Measurements from ENCODE around the gene TUBGCP6. TPM values are rescaled to one million over a fixed set of nuclear protein-coding genes. Genes with fewer than 3 reads are reported as not detected.

Gene TUBGCP6
- total RNA-seq, 2 donors from 2014 or later, result 19.2 to 33.4 TPM

DNA sequence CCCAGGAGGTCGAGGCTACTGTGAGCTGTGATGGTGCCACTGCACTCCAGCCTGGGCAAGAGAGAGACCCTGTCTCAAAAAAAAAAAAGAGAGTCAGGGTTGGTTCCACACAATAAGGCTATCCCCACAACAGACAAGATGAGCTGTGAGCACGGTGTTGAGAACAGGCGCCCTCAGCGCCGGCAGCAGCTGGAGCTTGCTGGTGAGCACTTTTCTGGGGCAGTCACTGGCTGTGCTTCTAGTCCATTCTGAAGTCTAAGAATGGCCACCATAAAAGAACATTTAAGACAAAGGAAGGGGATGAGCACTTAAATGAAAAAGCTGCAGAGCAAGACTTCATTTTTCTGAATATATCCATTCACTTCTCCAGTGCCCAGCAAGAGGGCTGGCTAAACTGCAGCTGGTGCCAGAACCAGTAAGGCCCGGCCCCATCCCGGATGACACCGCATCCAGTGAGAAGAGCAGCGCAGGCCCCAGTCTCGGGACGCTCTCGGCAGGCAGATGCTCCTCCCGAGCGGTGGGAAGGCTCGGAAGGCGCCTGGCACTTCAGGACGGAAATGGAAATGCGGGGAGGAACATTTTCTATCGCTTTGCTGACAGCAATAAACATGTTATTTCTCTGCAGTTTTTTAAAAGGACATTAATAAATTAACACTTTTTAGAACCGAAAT is 12.2 kb downstream of the TUBGCP6 start:
- no peak overlapping the region for H3K27ac ChIP-seq
- H3K36me3 ChIP-seq, result no peaks in the 10 kb centered on the region
- no peak overlapping the region for H3K9ac ChIP-seq (ENCODE audit: low read depth in 2 of 2, low read length in 2 of 2)
- intact Hi-C loops (cut with DNase I), result no loop called here
- H3K4me1 ChIP-seq, result no peaks in the 10 kb centered on the region
- no peaks in the 10 kb centered on the region for H3K27me3 ChIP-seq
- no peak for DNase-seq
- no peaks in the 10 kb centered on the region for H3K9me3 ChIP-seq
- no peak overlapping the region for H3K4me3 ChIP-seq
- TF ChIP-seq, protein P1, sequence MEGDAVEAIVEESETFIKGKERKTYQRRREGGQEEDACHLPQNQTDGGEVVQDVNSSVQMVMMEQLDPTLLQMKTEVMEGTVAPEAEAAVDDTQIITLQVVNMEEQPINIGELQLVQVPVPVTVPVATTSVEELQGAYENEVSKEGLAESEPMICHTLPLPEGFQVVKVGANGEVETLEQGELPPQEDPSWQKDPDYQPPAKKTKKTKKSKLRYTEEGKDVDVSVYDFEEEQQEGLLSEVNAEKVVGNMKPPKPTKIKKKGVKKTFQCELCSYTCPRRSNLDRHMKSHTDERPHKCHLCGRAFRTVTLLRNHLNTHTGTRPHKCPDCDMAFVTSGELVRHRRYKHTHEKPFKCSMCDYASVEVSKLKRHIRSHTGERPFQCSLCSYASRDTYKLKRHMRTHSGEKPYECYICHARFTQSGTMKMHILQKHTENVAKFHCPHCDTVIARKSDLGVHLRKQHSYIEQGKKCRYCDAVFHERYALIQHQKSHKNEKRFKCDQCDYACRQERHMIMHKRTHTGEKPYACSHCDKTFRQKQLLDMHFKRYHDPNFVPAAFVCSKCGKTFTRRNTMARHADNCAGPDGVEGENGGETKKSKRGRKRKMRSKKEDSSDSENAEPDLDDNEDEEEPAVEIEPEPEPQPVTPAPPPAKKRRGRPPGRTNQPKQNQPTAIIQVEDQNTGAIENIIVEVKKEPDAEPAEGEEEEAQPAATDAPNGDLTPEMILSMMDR (IDR thresholded peaks at IDR 0.05), result no peak

DNA sequence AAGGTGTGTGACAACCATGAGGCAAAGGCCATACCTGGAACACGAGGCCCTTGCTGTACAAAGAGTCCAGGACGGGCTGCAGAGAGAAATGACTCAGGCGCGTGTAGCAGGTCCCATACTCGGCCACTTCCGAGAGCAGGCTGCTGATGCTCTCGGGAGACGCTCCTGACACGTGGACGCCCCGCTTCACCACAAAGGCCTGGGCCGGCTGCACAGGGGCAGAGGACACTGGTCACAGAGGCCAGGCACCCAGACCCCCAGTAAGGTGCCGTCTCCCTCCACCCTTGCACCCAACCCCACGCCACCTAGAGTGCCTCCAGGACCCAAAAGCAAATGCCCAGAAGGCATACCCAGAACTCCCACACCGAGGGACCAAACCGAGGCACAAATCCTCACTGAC is 15.5 kb downstream of the TUBGCP6 start:
- TF ChIP-seq, protein P1 (IDR thresholded peaks at IDR 0.05), result no peak
- no peak overlapping the region for H3K4me3 ChIP-seq
- intact Hi-C loops (cut with DNase I), result no loop called here
- no peak for DNase-seq
- H3K27me3 ChIP-seq, result no peaks in the 10 kb centered on the region
- no peaks in the 10 kb centered on the region for H3K9me3 ChIP-seq
- no peaks in the 10 kb centered on the region for H3K4me1 ChIP-seq
- no peak overlapping the region for H3K27ac ChIP-seq
- no peaks in the 10 kb centered on the region for H3K36me3 ChIP-seq
- no peak overlapping the region for H3K9ac ChIP-seq (ENCODE audit: low read depth in 2 of 2, low read length in 2 of 2)

DNA sequence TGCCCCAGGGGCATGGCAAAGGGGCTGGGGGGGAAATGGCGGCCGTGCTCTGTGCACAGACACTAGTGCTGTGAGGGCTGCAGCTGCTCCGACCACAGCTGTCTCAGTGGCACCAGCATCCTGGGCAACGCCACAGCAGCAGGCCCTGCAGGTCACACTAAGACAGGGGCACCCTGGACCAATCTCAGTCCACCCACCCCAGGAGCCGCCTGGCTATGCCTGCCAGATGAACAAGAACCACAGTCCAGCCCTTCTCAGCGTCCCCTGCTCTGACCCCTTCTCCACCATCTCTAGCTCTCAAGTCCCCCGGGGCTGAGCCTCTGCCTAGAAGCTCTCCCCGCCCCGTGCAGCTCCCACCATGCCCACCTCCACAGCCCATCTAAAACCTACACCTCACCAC is 16.5 kb downstream of the TUBGCP6 start:
- TF ChIP-seq, protein P1 (IDR thresholded peaks at IDR 0.05), result no peak
- no peak overlapping the region for H3K27ac ChIP-seq
- no peaks in the 10 kb centered on the region for H3K9me3 ChIP-seq
- H3K9ac ChIP-seq (ENCODE audit: low read depth in 2 of 2, low read length in 2 of 2), result no peak overlapping the region
- intact Hi-C loops (cut with DNase I), result no loop called here
- H3K4me1 ChIP-seq, result no peaks in the 10 kb centered on the region
- no peak for DNase-seq
- no peak overlapping the region for H3K4me3 ChIP-seq
- H3K36me3 ChIP-seq, result no peaks in the 10 kb centered on the region
- no peaks in the 10 kb centered on the region for H3K27me3 ChIP-seq

DNA sequence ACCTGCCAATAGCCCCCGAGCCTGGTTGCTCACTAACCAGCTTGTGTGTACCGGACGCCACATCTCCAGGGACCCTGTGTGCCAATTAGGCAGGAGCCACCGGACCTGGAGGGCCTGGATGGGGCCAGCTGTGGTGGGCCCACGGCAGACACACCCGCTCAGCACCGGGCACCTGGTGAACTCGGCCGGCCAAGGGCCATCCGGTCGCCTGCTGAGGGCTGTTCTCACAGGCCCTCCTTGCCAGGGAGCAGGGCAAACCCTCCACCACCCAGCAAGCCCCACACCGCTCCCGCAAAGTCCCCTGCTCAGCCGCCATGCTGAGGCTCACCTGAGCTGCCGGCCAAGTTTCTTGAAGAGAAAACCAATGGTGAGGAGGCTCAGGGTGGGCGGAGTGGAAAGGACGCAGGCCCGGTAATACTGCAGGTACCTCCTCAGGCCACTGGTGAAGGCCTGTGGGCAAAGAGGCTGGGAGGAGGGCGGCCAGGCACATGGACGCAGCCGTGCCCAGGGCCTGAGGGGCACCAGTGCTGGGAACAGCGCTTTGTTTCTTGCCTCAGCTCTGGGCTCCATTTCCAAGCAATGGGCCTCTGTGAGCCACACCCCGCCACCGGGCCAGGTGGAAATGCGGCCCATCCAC is 17.1 kb downstream of the TUBGCP6 start:
- no peaks in the 10 kb centered on the region for H3K36me3 ChIP-seq
- TF ChIP-seq, protein P1 (IDR thresholded peaks at IDR 0.05), result no peak

DNA sequence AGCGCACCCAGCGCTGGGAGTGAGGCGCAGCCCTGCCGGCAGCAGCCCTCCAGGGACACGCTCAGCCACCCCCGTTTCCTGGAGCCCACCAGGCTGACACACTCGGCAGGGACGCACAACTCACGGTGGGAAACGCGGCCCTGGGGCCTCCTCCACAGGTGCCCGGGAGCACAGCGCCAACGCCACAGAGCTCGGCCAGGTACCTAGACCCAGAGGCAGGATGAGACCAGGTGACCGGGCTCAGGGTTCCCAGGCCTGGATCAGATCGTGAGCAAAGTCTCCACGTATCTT is 18.0 kb downstream of the TUBGCP6 start:
- Histone ChIP-seq H3K4me3 (no peak overlapping the region), H3K9me3 (no peaks in the 10 kb centered on the region), H3K27ac (no peak overlapping the region), H3K9ac (ENCODE audit: low read depth in 2 of 2, low read length in 2 of 2) (no peak overlapping the region), H3K36me3 (peaks cover 6% of the 10 kb centered on the region), H3K4me1 (no peaks in the 10 kb centered on the region), H3K27me3 (no peaks in the 10 kb centered on the region)
- TF ChIP-seq, protein P1 (IDR thresholded peaks at IDR 0.05), result no peak
- intact Hi-C loops (cut with DNase I), result no loop called here
- DNase-seq, result no peak

More for the DNA sequence above, 17.1 kb downstream of the TUBGCP6 start:
- Histone ChIP-seq H3K4me1 (no peaks in the 10 kb centered on the region), H3K27me3 (no peaks in the 10 kb centered on the region), H3K9ac (ENCODE audit: low read depth in 2 of 2, low read length in 2 of 2) (no peak overlapping the region), H3K4me3 (no peak overlapping the region), H3K27ac (no peak overlapping the region), H3K9me3 (no peaks in the 10 kb centered on the region)
- DNase-seq, result no peak
- intact Hi-C loops (cut with DNase I), result no loop called here
